SW 1271 (cell line): ENCODE measurements around the gene ROMO1.
"Not testable (repeated sequence)": the region's sequence is repeated elsewhere in the genome, so short reads cannot be mapped to it uniquely, and the experiment has no call there.

Experiments used
- DNase-seq, 2 experiments: peaks; one replicate each; lab custom pipeline; 2025; lab: John Stamatoyannopoulos, UW

The ROMO1 gene

DNA sequence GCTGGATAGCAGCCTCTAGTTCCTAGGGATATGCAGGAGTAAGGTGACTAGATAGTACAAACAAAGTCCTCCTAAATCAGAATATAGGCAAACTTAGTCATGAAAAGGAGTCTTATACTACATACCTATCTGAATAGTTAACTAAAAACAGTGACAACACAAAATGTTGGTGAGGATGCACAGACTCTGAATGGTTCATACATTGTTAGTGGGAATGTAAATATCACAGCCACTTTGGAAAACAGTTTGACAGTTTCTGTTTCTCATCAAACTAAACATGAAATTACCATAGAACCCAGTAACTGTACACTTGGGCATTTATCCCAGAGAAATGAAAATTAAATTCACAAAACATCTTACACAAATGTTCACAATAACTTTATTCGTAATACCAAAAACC lies 17.2 kb upstream of the ROMO1 start:
- no peak for DNase-seq

DNA sequence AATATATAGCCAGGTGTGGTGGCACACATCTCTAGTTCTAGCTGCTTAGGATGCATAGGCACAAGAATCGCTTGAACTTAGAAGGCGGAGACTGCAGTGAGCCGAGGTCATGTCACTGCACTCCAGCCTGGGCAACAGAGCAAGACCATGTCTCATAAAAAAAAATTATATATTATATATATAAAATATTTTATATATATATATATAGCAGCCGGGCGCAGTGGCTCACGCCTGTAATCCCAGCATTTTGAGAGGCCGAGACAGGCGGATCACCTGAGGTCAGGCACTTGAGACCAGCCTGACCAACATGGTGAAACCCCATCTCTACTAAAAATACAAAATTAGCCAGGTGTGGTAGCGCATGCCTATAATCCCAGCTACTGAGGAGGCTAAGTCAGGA lies 13.8 kb upstream of the ROMO1 start:
- DNase-seq: not testable (repeated sequence)

DNA sequence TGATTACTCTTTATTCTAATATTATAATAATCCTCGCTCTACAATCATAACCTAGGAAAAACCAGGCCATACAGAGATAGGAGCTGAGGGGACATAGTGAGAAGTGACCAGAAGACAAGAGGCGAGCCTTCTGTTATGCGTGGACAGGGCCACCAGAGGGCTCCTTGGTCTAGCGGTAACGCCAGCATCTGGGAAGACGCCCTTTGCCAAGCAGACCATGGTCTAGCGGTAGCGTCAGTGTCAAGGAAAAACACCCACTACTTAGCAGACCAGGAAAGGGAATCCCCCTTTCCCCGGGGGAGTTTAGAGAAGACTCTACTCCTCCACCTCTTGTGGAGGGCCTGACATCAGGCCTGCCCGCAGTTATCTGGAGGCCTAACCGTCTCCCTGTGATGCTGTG lies 12.3 kb upstream of the ROMO1 start:
- DNase-seq: peak in 1 of 2 experiments; percentile 49

GRCh38 chr20:35690265-35690664 lies 8.9 kb upstream of the ROMO1 start:
- DNase-seq: no peak

DNA sequence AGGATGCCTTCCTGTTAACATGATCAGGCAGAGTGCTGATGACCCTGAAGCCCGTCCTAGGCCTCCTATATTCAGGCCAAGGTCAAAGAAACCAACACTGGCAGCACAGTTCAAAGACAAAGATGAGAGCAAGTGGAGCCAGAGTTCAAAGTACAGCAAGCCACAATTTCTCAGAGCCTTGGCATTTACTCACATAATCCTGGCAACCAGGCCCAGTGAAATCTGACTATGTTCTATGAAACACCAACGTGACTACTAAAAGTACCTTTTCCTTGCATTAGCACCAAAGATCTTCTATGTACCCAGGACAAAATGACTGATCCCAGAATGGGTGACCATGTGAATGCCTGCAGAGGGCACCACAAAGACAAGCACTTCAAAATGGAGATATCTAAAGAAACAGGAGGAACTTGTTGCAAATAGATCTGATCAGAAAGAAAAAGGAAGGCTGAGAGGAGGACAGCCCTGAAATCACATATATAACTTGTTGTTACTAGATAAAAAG lies 3.9 kb upstream of the ROMO1 start:
- no peak for DNase-seq

DNA sequence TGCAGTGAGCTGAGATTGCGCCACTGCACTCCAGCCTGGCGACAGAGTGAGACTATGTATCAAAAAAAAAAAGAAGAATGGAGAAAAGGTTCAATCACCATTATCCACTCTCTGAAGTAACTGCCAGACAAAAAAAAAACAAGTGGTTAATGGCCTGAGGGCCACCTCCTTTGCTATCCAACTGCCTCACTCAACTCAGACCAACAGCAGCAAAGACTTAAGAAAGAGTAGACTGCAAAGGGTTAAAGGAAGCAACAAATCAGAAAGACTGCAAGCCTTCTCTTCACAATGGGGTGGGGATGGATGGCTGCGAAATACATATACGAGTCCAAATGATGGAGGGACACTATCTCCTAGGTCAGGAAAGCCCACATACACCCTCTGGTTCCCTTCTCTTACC lies 3.2 kb upstream of the ROMO1 start:
- no peak for DNase-seq

- DNase-seq: no peak
Measured at GRCh38 chr20:35697696-35698297, 1.4 kb upstream of the ROMO1 start.

DNA sequence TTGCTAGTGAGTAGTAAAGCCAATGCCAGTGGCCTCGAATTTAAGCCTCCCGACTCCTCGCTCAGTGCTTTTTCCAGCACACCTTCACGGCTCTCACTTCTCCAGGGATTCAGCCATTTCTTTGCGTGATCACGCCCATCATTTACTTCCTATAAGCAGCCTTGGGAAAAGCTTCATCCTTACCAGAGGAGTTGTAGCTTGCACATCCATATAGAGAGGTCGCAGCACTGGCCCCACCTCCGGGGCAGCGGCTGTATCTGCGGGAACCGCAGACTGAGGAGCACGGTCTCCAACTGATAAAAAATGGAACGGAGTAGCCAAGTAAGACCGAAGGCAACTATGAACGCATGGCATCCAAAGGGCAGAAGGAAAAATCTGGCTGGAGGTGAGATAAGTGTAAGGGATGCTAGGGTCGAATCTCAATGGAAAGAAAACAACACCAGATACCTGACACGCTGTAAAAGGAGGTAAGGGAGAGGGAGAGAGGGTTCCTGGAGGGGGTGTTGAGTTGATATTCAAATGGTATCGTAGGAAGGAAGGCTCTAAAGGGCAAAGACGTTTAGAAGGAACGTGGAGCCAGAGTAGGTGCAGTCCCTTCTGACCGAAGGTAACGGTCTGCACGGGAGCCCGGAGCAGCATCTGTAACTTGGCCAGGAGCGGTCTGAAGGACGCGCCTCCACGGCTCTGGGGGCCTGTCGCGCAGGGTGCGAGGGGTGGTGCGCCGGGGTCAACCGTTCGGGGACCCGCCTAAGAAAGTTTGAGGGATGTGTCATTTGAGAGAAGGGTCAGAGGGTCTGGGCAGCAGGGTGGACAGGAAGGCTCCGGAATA lies 693 bp upstream of the ROMO1 start:
- no peak for DNase-seq

DNA sequence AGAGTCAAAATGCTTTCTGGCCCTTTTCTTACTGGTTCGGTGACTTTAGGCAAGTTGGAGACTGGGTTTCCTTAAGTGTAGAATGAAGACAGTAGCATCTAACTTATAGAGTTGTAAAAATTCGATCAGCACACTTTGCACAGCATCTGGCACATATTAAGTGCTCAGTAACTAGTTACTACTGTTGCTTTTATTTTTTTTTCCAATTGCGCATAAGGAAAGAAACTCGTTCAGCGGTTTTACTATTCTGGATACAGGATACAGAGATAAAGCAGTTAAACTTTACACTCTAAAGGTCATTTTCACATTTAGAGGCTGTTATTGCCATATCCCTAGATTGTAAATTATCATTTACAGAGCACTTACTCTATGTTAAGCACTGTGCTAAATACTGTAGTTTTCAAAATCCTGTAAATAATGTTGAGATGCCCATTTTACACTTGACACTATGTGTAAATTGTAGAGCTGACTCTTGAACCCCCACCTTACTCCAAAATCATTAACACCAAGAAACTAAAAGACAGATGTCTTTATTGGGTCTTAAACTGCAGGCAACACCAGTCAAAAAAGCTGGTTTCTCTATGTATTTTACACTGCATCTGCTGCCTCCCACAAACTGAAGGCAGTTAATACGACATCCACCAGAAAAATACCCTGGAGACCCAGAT lies 886 bp downstream of the ROMO1 start:
- no peak for DNase-seq

GRCh38 chr20:35700625-35701148 lies 1.5 kb downstream of the ROMO1 start:
- DNase-seq: no peak

DNA sequence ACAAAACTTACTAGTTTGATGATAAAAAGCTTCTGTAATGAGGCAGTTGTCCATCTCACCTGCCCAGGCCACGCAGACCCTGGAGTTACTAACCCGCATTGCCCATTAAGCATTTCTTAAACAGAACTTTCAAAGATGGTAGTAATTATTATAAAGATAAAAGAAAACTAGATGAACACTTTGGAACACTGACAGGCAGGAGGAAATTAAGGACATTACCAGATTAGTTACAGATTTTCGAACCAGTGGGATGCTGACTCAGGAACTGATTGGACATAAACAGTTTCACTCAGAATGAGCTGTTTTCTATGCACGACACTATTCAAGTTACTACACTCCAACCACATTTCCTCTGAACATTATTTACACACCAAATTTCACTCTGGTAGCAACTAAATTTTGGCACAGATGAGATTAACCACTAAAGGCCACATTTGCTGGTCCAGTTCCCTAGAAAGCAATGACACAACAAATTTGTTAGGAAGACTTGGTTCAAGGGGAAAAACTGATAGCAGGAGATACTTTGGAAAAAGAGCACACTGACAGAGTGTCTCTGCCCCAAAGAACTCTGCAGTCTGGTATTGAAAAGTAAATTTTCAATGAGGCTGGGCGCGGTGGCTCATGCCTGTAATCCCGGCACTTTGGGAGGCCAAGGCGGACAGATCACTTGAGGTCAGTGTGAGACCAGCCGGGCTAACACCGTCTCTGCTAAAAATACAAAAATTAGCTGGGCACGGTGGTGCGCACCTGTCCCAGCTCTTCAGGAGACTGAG lies 3.0 kb downstream of the ROMO1 start:
- DNase-seq: no peak

GRCh38 chr20:35702824-35703695 lies 3.9 kb downstream of the ROMO1 start:
- DNase-seq: no peak

- DNase-seq: no peak
Measured at GRCh38 chr20:35704514-35705261, 5.5 kb downstream of the ROMO1 start.

GRCh38 chr20:35705894-35706293 lies 6.7 kb downstream of the ROMO1 start:
- DNase-seq: not testable (repeated sequence)

DNA sequence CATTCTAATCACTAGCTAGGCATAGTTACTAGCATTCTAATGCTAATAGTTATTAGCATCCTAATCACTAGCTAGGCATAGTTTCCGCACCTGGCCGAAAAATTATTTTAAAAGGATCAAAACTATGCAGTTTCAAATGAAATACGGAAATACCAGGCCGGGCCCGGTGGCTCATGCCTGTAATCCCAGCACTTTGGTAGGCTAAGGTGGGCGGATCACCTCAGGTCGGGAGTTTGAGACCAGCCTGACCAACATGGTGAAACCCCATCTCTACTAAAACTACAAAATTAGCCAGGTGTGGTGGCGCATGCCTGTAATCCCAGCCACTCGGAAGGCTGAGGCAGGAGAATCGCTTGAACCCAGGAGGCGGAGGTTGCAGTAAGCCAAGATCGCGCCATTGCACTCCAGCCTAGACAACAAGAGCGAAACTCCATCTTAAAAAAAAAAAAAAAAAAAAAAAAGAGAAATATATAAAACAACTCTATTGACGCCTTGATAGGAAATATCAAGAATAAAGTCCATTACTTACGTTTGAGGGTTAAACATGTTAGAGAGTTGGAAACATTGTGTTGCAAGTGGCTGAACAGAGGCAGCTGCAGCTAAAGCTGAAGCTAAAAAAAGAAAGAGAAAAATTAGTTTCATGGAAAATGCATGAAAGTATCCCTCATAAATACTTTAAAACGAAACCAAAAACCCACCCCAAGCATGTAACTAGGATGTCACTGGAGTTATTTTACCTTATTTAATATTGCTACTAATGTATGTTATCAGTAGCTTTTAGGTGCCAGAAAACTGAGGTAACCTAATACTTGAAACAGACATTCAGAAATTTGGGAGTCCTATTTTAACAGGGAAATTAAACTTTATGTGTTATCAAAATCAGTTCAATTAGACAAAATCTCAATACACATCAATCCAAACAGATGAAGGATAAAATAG lies 7.7 kb downstream of the ROMO1 start:
- DNase-seq: not testable (repeated sequence)

GRCh38 chr20:35708502-35708901 lies 9.3 kb downstream of the ROMO1 start:
- no peak for DNase-seq

DNA sequence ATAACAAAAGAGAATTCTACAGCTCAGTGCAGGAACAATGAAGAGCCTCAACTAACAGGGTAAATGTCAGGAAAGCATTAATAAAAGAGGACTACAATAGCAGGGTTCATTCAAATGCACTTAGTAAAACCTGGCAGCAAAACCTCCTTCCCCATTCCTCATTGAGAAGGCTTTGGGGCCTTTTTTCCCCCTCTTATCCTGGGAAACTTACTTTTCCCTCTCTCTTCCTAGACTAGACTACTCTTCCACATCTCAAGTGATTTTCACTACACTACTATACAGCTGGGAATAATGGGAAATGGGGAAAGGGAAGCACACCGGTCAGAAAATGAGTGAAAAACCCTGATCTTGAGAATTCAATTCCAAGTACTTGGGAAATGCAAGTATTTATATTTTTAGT lies 10.1 kb downstream of the ROMO1 start:
- DNase-seq: no peak

DNA sequence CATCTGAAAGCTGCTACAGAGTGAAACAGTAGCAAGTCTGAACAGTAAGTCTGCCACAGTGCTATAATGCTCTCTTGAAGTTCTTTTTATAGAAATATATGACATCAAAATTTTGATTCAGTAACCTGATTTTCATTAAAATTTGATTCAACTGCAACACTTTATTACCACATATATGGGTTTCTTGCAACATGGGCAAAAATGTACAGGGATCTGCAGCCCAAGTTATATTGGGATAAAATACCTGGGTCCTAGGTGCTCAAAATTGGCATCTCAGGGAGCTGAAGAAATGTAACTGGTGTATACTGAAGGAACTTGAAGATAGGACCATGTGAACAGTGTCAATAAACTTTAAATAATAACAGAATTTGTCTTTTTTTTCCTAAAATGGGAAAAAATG lies 10.8 kb downstream of the ROMO1 start:
- no peak for DNase-seq
